Osteocyte (in vitro differentiated cells): ENCODE data around the gene CLVS2. TPM values are rescaled to one million over a fixed set of nuclear protein-coding genes. Genes with fewer than 3 reads are reported as not detected.

Source experiments
- DNase-seq: peaks from one replicate; pipeline ENCODE4 v3.0.0; 2021; ENCODE audit warnings: mixed read lengths; ENCODE audit not compliant: unreplicated experiment; ENCODE audit errors: extremely low spot score
- H3K27ac Mint-ChIP-seq: one replicate; pipeline ENCODE4 v1.8.0; 2021; ENCODE audit warnings: mild to moderate bottlenecking, mixed read lengths; ENCODE audit not compliant: unreplicated experiment
- H3K27me3 Mint-ChIP-seq: one replicate; pipeline ENCODE4 v1.8.0; 2021; ENCODE audit warnings: mixed read lengths; ENCODE audit not compliant: unreplicated experiment
- H3K36me3 Mint-ChIP-seq: one replicate; pipeline ENCODE4 v1.8.0; 2021; ENCODE audit warnings: mixed read lengths; ENCODE audit not compliant: unreplicated experiment
- H3K4me1 Mint-ChIP-seq: one replicate; pipeline ENCODE4 v1.8.0; 2021; ENCODE audit warnings: mixed read lengths; ENCODE audit not compliant: unreplicated experiment
- H3K4me3 Mint-ChIP-seq: one replicate; pipeline ENCODE4 v1.8.0; 2021; ENCODE audit warnings: mild to moderate bottlenecking, moderate library complexity, mixed read lengths; ENCODE audit not compliant: unreplicated experiment
- H3K9me3 Mint-ChIP-seq: one replicate; pipeline ENCODE4 v1.8.0; 2021; ENCODE audit warnings: mixed read lengths; ENCODE audit not compliant: unreplicated experiment
- CTCF ChIP-seq: fragments of 200-600 bp; sonication (generic); IDR thresholded peaks from 2 replicates; pipeline ENCODE4 v1.5.0; 2021; ENCODE audit warnings: antibody characterized with exemption, mild to moderate bottlenecking, moderate library complexity
- total RNA-seq: library from RNA; stranded (reverse); gene quantifications from 2 replicates; pipeline ENCODE4 v1.2.1, GENCODE V29; 2021

The CLVS2 gene
- total RNA-seq, 1 donor from 2014 or later = not detected

GRCh38 chr6:123062670-123063069 is 66.6 kb downstream of the CLVS2 start:
- Mint-ChIP-seq H3K27me3 (peaks cover 6% of the 10 kb centered on the region), H3K9me3 (no peaks in the 10 kb centered on the region), H3K4me1 (no peaks in the 10 kb centered on the region), H3K27ac (no peak overlapping the region), H3K36me3 (no peaks in the 10 kb centered on the region), H3K4me3 (no peak overlapping the region)
- no peak for TF ChIP-seq CTCF
- DNase-seq = no peak

GRCh38 chr6:123064038-123064437 is 68.0 kb downstream of the CLVS2 start:
- peaks cover 6% of the 10 kb centered on the region for H3K27me3 Mint-ChIP-seq
- TF ChIP-seq CTCF = no peak

GRCh38 chr6:123074616-123075015 is 78.6 kb downstream of the CLVS2 start:
- DNase-seq = no peak
- no peak overlapping the region for H3K4me3 Mint-ChIP-seq
- peaks cover 18% of the 10 kb centered on the region for H3K27me3 Mint-ChIP-seq
- H3K4me1 Mint-ChIP-seq = no peaks in the 10 kb centered on the region
- H3K9me3 Mint-ChIP-seq = no peaks in the 10 kb centered on the region
- no peak overlapping the region for H3K27ac Mint-ChIP-seq
- no peaks in the 10 kb centered on the region for H3K36me3 Mint-ChIP-seq
- no peak for TF ChIP-seq CTCF

More at GRCh38 chr6:123064038-123064437, 68.0 kb downstream of the CLVS2 start:
- Mint-ChIP-seq H3K36me3 (no peaks in the 10 kb centered on the region), H3K27ac (no peak overlapping the region), H3K4me1 (no peaks in the 10 kb centered on the region), H3K9me3 (no peaks in the 10 kb centered on the region), H3K4me3 (no peak overlapping the region)
- no peak for DNase-seq

GRCh38 chr6:123085403-123085802 is 89.4 kb downstream of the CLVS2 start:
- Mint-ChIP-seq H3K27me3 (no peaks in the 10 kb centered on the region), H3K4me3 (no peak overlapping the region), H3K9me3 (no peaks in the 10 kb centered on the region), H3K4me1 (no peaks in the 10 kb centered on the region), H3K36me3 (no peaks in the 10 kb centered on the region), H3K27ac (no peak overlapping the region)
- TF ChIP-seq CTCF = no peak
- no peak for DNase-seq

- DNase-seq = no peak
- Mint-ChIP-seq H3K27me3 (no peaks in the 10 kb centered on the region), H3K9me3 (no peaks in the 10 kb centered on the region), H3K36me3 (no peaks in the 10 kb centered on the region), H3K4me3 (no peak overlapping the region), H3K4me1 (peaks cover 3% of the 10 kb centered on the region), H3K27ac (no peak overlapping the region)
- no peak for TF ChIP-seq CTCF
These were observed 93.2 kb downstream of the CLVS2 start for GRCh38 chr6:123089226-123089625.
